ENCODE results near the gene ASB3. TPM values are rescaled to one million over a fixed set of nuclear protein-coding genes. Genes with fewer than 3 reads are reported as not detected.
"Not testable (repeated sequence)": the region's sequence is repeated elsewhere in the genome, so short reads cannot be mapped to it uniquely, and the experiment has no call there.

ASB3 gene
- polyA plus RNA-seq, 1 donor from 2014 or later, result 14.7 TPM

GRCh38 chr2:53737091-53737490 is 49.7 kb downstream of the ASB3 start:
- peak overlapping the region in 1 of 3 donors; percentile 89 for H3K27ac Mint-ChIP-seq
- H3K4me3 Mint-ChIP-seq, result no peak overlapping the region
- H3K27me3 Mint-ChIP-seq, result no peaks in the 10 kb centered on the region
- H3K9me3 Mint-ChIP-seq, result peaks cover 0 to 1% (median 0%) of the 10 kb centered on the region in 3 donors
- peaks cover 10% of the 10 kb centered on the region for H3K36me3 Mint-ChIP-seq
- H3K4me1 Mint-ChIP-seq, result peaks cover 4 to 12% (median 5%) of the 10 kb centered on the region in 3 donors

GRCh38 chr2:53729143-53729762 is 57.5 kb downstream of the ASB3 start:
- Mint-ChIP-seq H3K27me3 (no peaks in the 10 kb centered on the region), H3K27ac (no peak overlapping the region), H3K4me1 (peaks cover 0 to 8% (median 4%) of the 10 kb centered on the region in 3 donors), H3K4me3 (no peak overlapping the region), H3K36me3 (peaks cover 14% of the 10 kb centered on the region), H3K9me3 (peaks cover 0 to 3% (median 0%) of the 10 kb centered on the region in 3 donors)

- H3K9me3 Mint-ChIP-seq, result peaks cover 0 to 3% (median 0%) of the 10 kb centered on the region in 3 donors
- peak overlapping the region in 1 of 4 donors; percentile 5 for H3K4me3 Mint-ChIP-seq
- peaks cover 0 to 9% (median 6%) of the 10 kb centered on the region in 3 donors for H3K4me1 Mint-ChIP-seq
- peaks cover 13% of the 10 kb centered on the region for H3K36me3 Mint-ChIP-seq
- H3K27ac Mint-ChIP-seq, result peak overlapping the region in 1 of 3 donors; percentile 39
- no peaks in the 10 kb centered on the region for H3K27me3 Mint-ChIP-seq
Observed at GRCh38 chr2:53727921-53728320, 58.8 kb downstream of the ASB3 start.

GRCh38 chr2:53725662-53726061 is 61.1 kb downstream of the ASB3 start:
- Mint-ChIP-seq H3K36me3 (peaks cover 21% of the 10 kb centered on the region), H3K4me3 (peak overlapping the region in 1 of 4 donors; percentile 14), H3K27ac (no peak overlapping the region), H3K9me3 (peaks cover 0 to 3% (median 0%) of the 10 kb centered on the region in 3 donors), H3K27me3 (no peaks in the 10 kb centered on the region), H3K4me1 (peaks cover 0 to 16% (median 9%) of the 10 kb centered on the region in 3 donors)

GRCh38 chr2:53724536-53724935 is 62.2 kb downstream of the ASB3 start:
- Mint-ChIP-seq H3K27ac (no peak overlapping the region), H3K4me3 (no peak overlapping the region), H3K4me1 (peaks cover 0 to 16% (median 10%) of the 10 kb centered on the region in 3 donors), H3K36me3 (peaks cover 21% of the 10 kb centered on the region), H3K27me3 (no peaks in the 10 kb centered on the region), H3K9me3 (peaks cover 0 to 3% (median 0%) of the 10 kb centered on the region in 3 donors)

- not testable (repeated sequence) for H3K9me3 Mint-ChIP-seq, H3K27ac Mint-ChIP-seq, H3K4me3 Mint-ChIP-seq, H3K27me3 Mint-ChIP-seq
- H3K36me3 Mint-ChIP-seq, result peaks cover 27% of the 10 kb centered on the region
- H3K4me1 Mint-ChIP-seq, result peaks cover 5 to 17% (median 9%) of the 10 kb centered on the region in 3 donors
Observed at GRCh38 chr2:53720944-53721343, 65.8 kb downstream of the ASB3 start.

- no peaks in the 10 kb centered on the region for H3K27me3 Mint-ChIP-seq
- H3K4me1 Mint-ChIP-seq, result peaks cover 1 to 5% (median 2%) of the 10 kb centered on the region in 3 donors
- no peaks in the 10 kb centered on the region for H3K9me3 Mint-ChIP-seq
- peaks cover 28% of the 10 kb centered on the region for H3K36me3 Mint-ChIP-seq
- no peak overlapping the region for H3K4me3 Mint-ChIP-seq
- no peak overlapping the region for H3K27ac Mint-ChIP-seq
Observed at GRCh38 chr2:53715568-53715967, 71.2 kb downstream of the ASB3 start.

GRCh38 chr2:53711271-53711780 is 75.4 kb downstream of the ASB3 start:
- Mint-ChIP-seq H3K36me3 (peaks cover 38% of the 10 kb centered on the region), H3K4me1 (no peaks in the 10 kb centered on the region), H3K9me3 (peaks cover 0 to 15% (median 3%) of the 10 kb centered on the region in 3 donors), H3K4me3 (no peak overlapping the region), H3K27ac (no peak overlapping the region), H3K27me3 (no peaks in the 10 kb centered on the region)

GRCh38 chr2:53708988-53709387 is 77.8 kb downstream of the ASB3 start:
- no peak overlapping the region for H3K4me3 Mint-ChIP-seq
- no peaks in the 10 kb centered on the region for H3K4me1 Mint-ChIP-seq
- H3K9me3 Mint-ChIP-seq, result peaks cover 0 to 15% (median 3%) of the 10 kb centered on the region in 3 donors
- H3K27me3 Mint-ChIP-seq, result no peaks in the 10 kb centered on the region
- H3K36me3 Mint-ChIP-seq, result peaks cover 37% of the 10 kb centered on the region
- H3K27ac Mint-ChIP-seq, result no peak overlapping the region

GRCh38 chr2:53701221-53701620 is 85.5 kb downstream of the ASB3 start:
- Mint-ChIP-seq H3K9me3 (no peaks in the 10 kb centered on the region), H3K27ac (no peak overlapping the region), H3K4me1 (no peaks in the 10 kb centered on the region), H3K27me3 (no peaks in the 10 kb centered on the region), H3K4me3 (no peak overlapping the region), H3K36me3 (peaks cover 28% of the 10 kb centered on the region)

GRCh38 chr2:53697686-53698085 is 89.1 kb downstream of the ASB3 start:
- no peak overlapping the region for H3K27ac Mint-ChIP-seq
- no peaks in the 10 kb centered on the region for H3K4me1 Mint-ChIP-seq

GRCh38 chr2:53697092-53697491 is 89.7 kb downstream of the ASB3 start:
- H3K9me3 Mint-ChIP-seq, result no peaks in the 10 kb centered on the region
- no peak overlapping the region for H3K27ac Mint-ChIP-seq
- no peaks in the 10 kb centered on the region for H3K4me1 Mint-ChIP-seq
- H3K27me3 Mint-ChIP-seq, result no peaks in the 10 kb centered on the region
- peaks cover 30% of the 10 kb centered on the region for H3K36me3 Mint-ChIP-seq
- no peak overlapping the region for H3K4me3 Mint-ChIP-seq

More at GRCh38 chr2:53697686-53698085, 89.1 kb downstream of the ASB3 start:
- Mint-ChIP-seq H3K4me3 (no peak overlapping the region), H3K9me3 (no peaks in the 10 kb centered on the region), H3K36me3 (peaks cover 31% of the 10 kb centered on the region), H3K27me3 (no peaks in the 10 kb centered on the region)

- peaks cover 31% of the 10 kb centered on the region for H3K36me3 Mint-ChIP-seq
- no peaks in the 10 kb centered on the region for H3K27me3 Mint-ChIP-seq
- H3K4me3 Mint-ChIP-seq, result no peak overlapping the region
Observed at GRCh38 chr2:53695575-53695974, 91.2 kb downstream of the ASB3 start.

GRCh38 chr2:53694096-53694771 is 92.5 kb downstream of the ASB3 start:
- H3K4me3 Mint-ChIP-seq, result no peak overlapping the region
- no peaks in the 10 kb centered on the region for H3K9me3 Mint-ChIP-seq
- no peak overlapping the region for H3K27ac Mint-ChIP-seq
- no peaks in the 10 kb centered on the region for H3K4me1 Mint-ChIP-seq
- H3K36me3 Mint-ChIP-seq, result peaks cover 30% of the 10 kb centered on the region
- H3K27me3 Mint-ChIP-seq, result no peaks in the 10 kb centered on the region

More at GRCh38 chr2:53695575-53695974, 91.2 kb downstream of the ASB3 start:
- Mint-ChIP-seq H3K4me1 (no peaks in the 10 kb centered on the region), H3K9me3 (no peaks in the 10 kb centered on the region), H3K27ac (no peak overlapping the region)

- H3K36me3 Mint-ChIP-seq, result peaks cover 31% of the 10 kb centered on the region
- H3K27ac Mint-ChIP-seq, result no peak overlapping the region
- no peaks in the 10 kb centered on the region for H3K27me3 Mint-ChIP-seq
Observed at GRCh38 chr2:53690876-53691275, 95.9 kb downstream of the ASB3 start.

More at GRCh38 chr2:53690876-53691275, 95.9 kb downstream of the ASB3 start:
- no peak overlapping the region for H3K4me3 Mint-ChIP-seq
- no peaks in the 10 kb centered on the region for H3K9me3 Mint-ChIP-seq
- no peaks in the 10 kb centered on the region for H3K4me1 Mint-ChIP-seq
